Neuronal stem cell (in vitro differentiated cells): ENCODE measurements around the gene PDGFD.

Experiments used
- DNase-seq: peaks from one replicate; pipeline ENCODE4 v3.0.0-alpha.2; 2013; ENCODE audit warnings: low spot score
- H2AFZ ChIP-seq: one replicate; pipeline ENCODE4 v1.6.1; 2013; ENCODE audit warnings: mild to moderate bottlenecking, low read length, inconsistent platforms
- H2AK5ac ChIP-seq: 2 replicates; pipeline ENCODE4 v1.6.1; 2013; ENCODE audit warnings: low read depth, mild to moderate bottlenecking, inconsistent platforms, low read length, moderate library complexity, mixed read lengths
- H2BK120ac ChIP-seq: 2 replicates; pipeline ENCODE4 v1.6.1; 2013; ENCODE audit warnings: low read depth, mild to moderate bottlenecking, inconsistent platforms, low read length, moderate library complexity, mixed read lengths
- H2BK12ac ChIP-seq: one replicate; pipeline ENCODE4 v1.6.1; 2013; ENCODE audit warnings: low read length, inconsistent platforms
- H2BK15ac ChIP-seq: 2 replicates; pipeline ENCODE4 v1.6.1; 2013; ENCODE audit warnings: mild to moderate bottlenecking, low read length, inconsistent platforms, mixed read lengths
- H2BK5ac ChIP-seq: one replicate; pipeline ENCODE4 v1.6.1; 2013; ENCODE audit warnings: inconsistent platforms, mild to moderate bottlenecking, low read length, moderate library complexity
- H3K14ac ChIP-seq: one replicate; pipeline ENCODE4 v1.6.1; 2013; ENCODE audit warnings: low read length, inconsistent platforms
- H3K18ac ChIP-seq: 2 replicates; pipeline ENCODE4 v1.6.1; 2013; ENCODE audit warnings: low read length, inconsistent platforms
- H3K23ac ChIP-seq: 2 replicates; pipeline ENCODE4 v1.6.1; 2013; ENCODE audit warnings: low read depth, mild to moderate bottlenecking, mixed read lengths, low read length, inconsistent platforms; ENCODE audit not compliant: poor library complexity
- H3K27ac ChIP-seq: replicated peaks from 3 replicates; pipeline ENCODE4 v1.5.1; 2013; ENCODE audit warnings: low read length, inconsistent platforms
- H3K27me3 ChIP-seq, 3 experiments: 2 replicates each; pipeline ENCODE4 v1.6.1; 2013; ENCODE audit warnings: low read length in 3 of 3, mild to moderate bottlenecking in 2 of 3, inconsistent platforms in 1 of 3, low read depth in 1 of 3, mixed read lengths in 1 of 3, moderate library complexity in 1 of 3; ENCODE audit not compliant: control insufficient read depth in 3 of 3, insufficient read depth in 3 of 3
- H3K36me3 ChIP-seq, 2 donors: replicated peaks in 1 of 2; 2 replicates each; pipeline ENCODE4 v1.6.1; 2013; ENCODE audit warnings: low read length in 2 of 2; ENCODE audit not compliant: control insufficient read depth in 2 of 2, insufficient read depth in 2 of 2
- H3K4ac ChIP-seq: 2 replicates; pipeline ENCODE4 v1.6.1; 2013; ENCODE audit warnings: inconsistent platforms, mild to moderate bottlenecking, low read length, moderate library complexity
- H3K4me1 ChIP-seq, 2 donors: 1 replicate in 1 of 2; 2 replicates in 1 of 2; pipeline ENCODE4 v1.6.1; 2013; ENCODE audit warnings: low read length in 2 of 2, low read depth in 1 of 2; ENCODE audit not compliant: control insufficient read depth in 2 of 2, insufficient read depth in 1 of 2
- H3K4me2 ChIP-seq: one replicate; pipeline ENCODE4 v1.6.1; 2013; ENCODE audit warnings: mild to moderate bottlenecking, low read length, inconsistent platforms; ENCODE audit not compliant: insufficient read depth, poor library complexity, severe bottlenecking
- H3K4me3 ChIP-seq, 2 donors: 2 replicates each; pipeline ENCODE4 v1.5.1; 2013; ENCODE audit warnings: low read length in 2 of 2, mild to moderate bottlenecking in 2 of 2, inconsistent platforms in 1 of 2, moderate library complexity in 1 of 2
- H3K79me1 ChIP-seq: one replicate; pipeline ENCODE4 v1.6.1; 2013; ENCODE audit warnings: low read depth, mild to moderate bottlenecking, inconsistent platforms, low read length, moderate library complexity
- H3K9ac ChIP-seq: one replicate; pipeline ENCODE4 v1.6.1; 2013; ENCODE audit warnings: mild to moderate bottlenecking, low read depth, low read length, inconsistent platforms; ENCODE audit not compliant: poor library complexity
- H3K9me3 ChIP-seq, 2 donors: replicated peaks in 1 of 2; 2 replicates each; pipeline versions ENCODE3 to v1.6.1; 2013; ENCODE audit warnings: low read length in 2 of 2, mild to moderate bottlenecking in 2 of 2, inconsistent platforms in 1 of 2, low read depth in 1 of 2, mixed read lengths in 1 of 2, moderate library complexity in 1 of 2; ENCODE audit not compliant: control insufficient read depth in 2 of 2, insufficient read depth in 1 of 2
- H4K8ac ChIP-seq: one replicate; pipeline ENCODE4 v1.6.1; 2013; ENCODE audit warnings: low read depth, mild to moderate bottlenecking, inconsistent platforms, low read length, moderate library complexity
- H4K91ac ChIP-seq: one replicate; pipeline ENCODE4 v1.6.1; 2013; ENCODE audit warnings: low read length, low read depth, mild to moderate bottlenecking, inconsistent platforms; ENCODE audit not compliant: poor library complexity
- WGBS, 2 donors: extraction: QIAGEN DNeasy Blood & Tissue Kit; methylation state at CpG; one replicate each; pipeline ENCODE4 v1.1.7; 2013; ENCODE audit warnings: missing lambda C conversion rate in 2 of 2, mixed read lengths in 1 of 2; ENCODE audit not compliant: insufficient read length in 2 of 2, insufficient replicate concordance in 1 of 2; ENCODE audit errors: extremely low coverage in 2 of 2; 5-methylcytosine and 5-hydroxymethylcytosine counted together

PDGFD gene

GRCh38 chr11:104152941-104153505, 10.9 kb downstream of the PDGFD start:
- Histone ChIP-seq H3K9ac (no peak overlapping the region), H2BK15ac (no peak overlapping the region), H2BK5ac (no peak overlapping the region), H2BK120ac (no peak overlapping the region), H3K27ac (no peak overlapping the region), H3K36me3 (no peaks in the 10 kb centered on the region), H3K9me3 (no peaks in the 10 kb centered on the region), H3K23ac (no peak overlapping the region), H4K8ac (no peak overlapping the region), H3K79me1 (no peaks in the 10 kb centered on the region), H4K91ac (no peak overlapping the region), H3K14ac (no peak overlapping the region), H3K4ac (no peak overlapping the region), H3K4me3 (no peak overlapping the region), H2AK5ac (no peak overlapping the region), H3K18ac (no peak overlapping the region), H3K27me3 (no peaks in the 10 kb centered on the region), H3K4me2 (no peak overlapping the region), H3K4me1 (no peaks in the 10 kb centered on the region), H2BK12ac (no peak overlapping the region), H2AFZ (no peak overlapping the region)
- no peak for DNase-seq

- Histone ChIP-seq H3K14ac (no peak overlapping the region), H3K4me3 (no peak overlapping the region), H2BK5ac (no peak overlapping the region), H2BK15ac (no peak overlapping the region), H3K4ac (no peak overlapping the region), H3K18ac (no peak overlapping the region), H3K27me3 (no peaks in the 10 kb centered on the region), H3K4me2 (no peak overlapping the region), H3K9ac (no peak overlapping the region), H3K27ac (no peak overlapping the region), H2AK5ac (no peak overlapping the region), H4K8ac (no peak overlapping the region), H3K9me3 (no peaks in the 10 kb centered on the region), H3K23ac (no peak overlapping the region), H2BK12ac (no peak overlapping the region), H3K79me1 (no peaks in the 10 kb centered on the region), H3K4me1 (no peaks in the 10 kb centered on the region), H4K91ac (no peak overlapping the region), H2BK120ac (no peak overlapping the region), H3K36me3 (no peaks in the 10 kb centered on the region), H2AFZ (no peak overlapping the region)
- DNase-seq: no peak
- WGBS, 2 donors: no CpG with 5 or more reads among the region's 8 CpGs
Measured at GRCh38 chr11:104151404-104152204, 12.3 kb downstream of the PDGFD start.

GRCh38 chr11:104148706-104149105, 15.2 kb downstream of the PDGFD start:
- no peaks in the 10 kb centered on the region for H3K79me1 ChIP-seq
- no peak overlapping the region for H2BK5ac ChIP-seq
- no peak overlapping the region for H3K4me3 ChIP-seq
- no peak overlapping the region for H2AFZ ChIP-seq
- no peak overlapping the region for H3K27ac ChIP-seq
- H3K4me1 ChIP-seq: no peaks in the 10 kb centered on the region
- no peak overlapping the region for H3K4ac ChIP-seq
- H2BK120ac ChIP-seq: no peak overlapping the region
- H3K27me3 ChIP-seq: no peaks in the 10 kb centered on the region
- no peak overlapping the region for H3K9ac ChIP-seq
- no CpG with 5 or more reads among the region's 2 CpGs for WGBS, 2 donors
- no peak overlapping the region for H3K23ac ChIP-seq
- no peak overlapping the region for H3K4me2 ChIP-seq
- H2BK15ac ChIP-seq: no peak overlapping the region
- no peaks in the 10 kb centered on the region for H3K9me3 ChIP-seq
- H2BK12ac ChIP-seq: no peak overlapping the region
- no peak for DNase-seq
- H3K36me3 ChIP-seq: no peaks in the 10 kb centered on the region
- H4K91ac ChIP-seq: no peak overlapping the region
- no peak overlapping the region for H3K18ac ChIP-seq
- H2AK5ac ChIP-seq: no peak overlapping the region
- no peak overlapping the region for H3K14ac ChIP-seq
- H4K8ac ChIP-seq: no peak overlapping the region

GRCh38 chr11:104148074-104148473, 15.9 kb downstream of the PDGFD start:
- H4K8ac ChIP-seq: no peak overlapping the region
- H3K9me3 ChIP-seq: no peaks in the 10 kb centered on the region
- no peak overlapping the region for H4K91ac ChIP-seq
- H2BK12ac ChIP-seq: no peak overlapping the region
- no peak overlapping the region for H3K4ac ChIP-seq
- no peak for DNase-seq
- no peak overlapping the region for H2AK5ac ChIP-seq
- no CpG with 5 or more reads among the region's 2 CpGs for WGBS, 2 donors
- H3K36me3 ChIP-seq: no peaks in the 10 kb centered on the region
- no peak overlapping the region for H2BK5ac ChIP-seq
- H3K4me1 ChIP-seq: no peaks in the 10 kb centered on the region
- no peak overlapping the region for H3K4me2 ChIP-seq
- H2BK15ac ChIP-seq: no peak overlapping the region
- H3K79me1 ChIP-seq: no peaks in the 10 kb centered on the region
- H3K18ac ChIP-seq: no peak overlapping the region
- no peak overlapping the region for H2AFZ ChIP-seq
- no peak overlapping the region for H3K9ac ChIP-seq
- H3K27me3 ChIP-seq: no peaks in the 10 kb centered on the region
- no peak overlapping the region for H2BK120ac ChIP-seq
- no peak overlapping the region for H3K14ac ChIP-seq
- no peak overlapping the region for H3K23ac ChIP-seq
- H3K4me3 ChIP-seq: no peak overlapping the region
- no peak overlapping the region for H3K27ac ChIP-seq
